Osteoblast (primary cell): ENCODE results near the gene HSH2D. TPM values are rescaled to one million over a fixed set of nuclear protein-coding genes. Genes with fewer than 3 reads are reported as not detected.

Source experiments
- DNase-seq: peaks from one replicate; pipeline ENCODE4 v3.0.0; 2011; ENCODE audit warnings: low spot score, mixed read lengths; ENCODE audit not compliant: insufficient read length; ENCODE audit errors: missing footprints
- H2AFZ ChIP-seq: 2 replicates; pipeline ENCODE4 v1.6.0; 2011; ENCODE audit warnings: mild to moderate bottlenecking, low read length
- H3K27ac ChIP-seq: 2 replicates; pipeline ENCODE4 v1.5.1; 2011; ENCODE audit warnings: mild to moderate bottlenecking, low read depth, low read length, moderate library complexity
- H3K27me3 ChIP-seq: 2 replicates; pipeline ENCODE4 v1.6.0; 2012; ENCODE audit warnings: mild to moderate bottlenecking, control low read depth, inconsistent platforms, low read length, moderate library complexity; ENCODE audit not compliant: insufficient read depth
- H3K36me3 ChIP-seq: 2 replicates; pipeline ENCODE4 v1.5.1; 2011; ENCODE audit warnings: mild to moderate bottlenecking, low read length, control low read depth, moderate library complexity; ENCODE audit not compliant: insufficient read depth
- H3K4me1 ChIP-seq: 2 replicates; pipeline ENCODE4 v1.5.1; 2011; ENCODE audit warnings: mild to moderate bottlenecking, low read length, control low read depth, moderate library complexity; ENCODE audit not compliant: insufficient read depth
- H3K4me2 ChIP-seq: 2 replicates; pipeline ENCODE4 v1.6.0; 2011; ENCODE audit warnings: mild to moderate bottlenecking, low read length; ENCODE audit not compliant: insufficient read depth
- H3K4me3 ChIP-seq: fragments of 200-600 bp; sonication (generic); 3 replicates; pipeline ENCODE4 v1.5.1; 2012; ENCODE audit warnings: mild to moderate bottlenecking, low read length, inconsistent platforms; ENCODE audit not compliant: insufficient read depth
- H3K79me2 ChIP-seq: 2 replicates; pipeline ENCODE4 v1.6.0; 2012; ENCODE audit warnings: mild to moderate bottlenecking, low read length, control low read depth, inconsistent platforms; ENCODE audit not compliant: insufficient read depth
- H3K9me3 ChIP-seq: 2 replicates; pipeline ENCODE4 v1.5.1; 2011; ENCODE audit warnings: low read depth, low read length, control low read depth
- H4K20me1 ChIP-seq: 2 replicates; pipeline ENCODE4 v1.6.0; 2012; ENCODE audit warnings: mild to moderate bottlenecking, low read length, control low read depth; ENCODE audit not compliant: insufficient read depth
- total RNA-seq: library from RNA; depleted of rRNA; stranded (reverse); fragments of >200 nt; gene quantifications from 2 replicates; pipeline ENCODE4 v1.2.3, GENCODE V29; 2012
- TF ChIP-seq, protein P1 (sequence below): IDR thresholded peaks from 2 replicates; pipeline ENCODE4 v1.5.1; 2011; ENCODE audit warnings: mild to moderate bottlenecking, low read depth, low read length, moderate library complexity; ENCODE audit errors: extremely low read depth

The HSH2D gene
- total RNA-seq = 0.36 TPM in 1 of 2 replicates, not detected in the other

DNA sequence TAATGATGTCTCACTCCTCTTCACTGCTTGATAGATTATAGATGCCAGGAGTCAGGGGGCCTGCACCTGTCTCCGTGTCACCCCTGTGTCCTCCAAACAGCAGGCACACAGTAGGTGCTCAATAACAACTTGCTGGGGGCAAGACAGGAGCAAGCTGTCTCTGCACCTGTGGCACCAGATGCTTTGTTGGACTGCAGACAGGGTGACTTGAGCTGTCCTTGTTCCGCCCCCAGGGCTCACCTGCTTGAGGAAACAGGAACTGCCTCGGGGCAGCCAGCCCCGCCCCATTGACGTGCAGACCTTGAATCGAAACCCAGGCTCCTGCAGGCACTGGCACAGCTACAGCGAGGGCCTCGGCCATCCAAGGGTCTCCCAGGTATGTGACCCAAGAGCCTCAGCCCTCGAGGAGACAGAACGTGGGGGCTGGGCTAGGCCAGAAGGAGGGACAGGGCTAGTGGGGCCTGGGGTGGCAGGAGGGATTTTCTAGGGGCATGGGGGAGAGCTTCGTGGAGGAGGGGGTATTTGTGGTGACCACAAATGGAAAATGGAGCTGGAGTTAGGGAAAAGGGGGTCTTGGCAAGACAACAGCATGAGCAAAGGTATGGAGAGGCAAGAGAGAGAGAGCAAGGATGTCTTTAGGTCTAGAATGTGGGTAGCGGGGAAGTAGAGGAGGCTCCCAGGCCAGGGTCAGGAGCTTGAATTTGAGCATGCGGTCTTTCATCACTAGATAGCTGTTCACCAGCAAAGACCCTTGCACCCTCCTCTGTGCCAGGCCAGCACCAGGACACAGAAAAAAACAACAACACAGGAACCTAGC lies at the start of gene HSH2D:
Gene HSH2D (plus strand): TSS at position 287 of the 817 bp plus-strand sequence. CDS start 5,066 bp downstream, outside the sequence.
- TF ChIP-seq, protein P1, sequence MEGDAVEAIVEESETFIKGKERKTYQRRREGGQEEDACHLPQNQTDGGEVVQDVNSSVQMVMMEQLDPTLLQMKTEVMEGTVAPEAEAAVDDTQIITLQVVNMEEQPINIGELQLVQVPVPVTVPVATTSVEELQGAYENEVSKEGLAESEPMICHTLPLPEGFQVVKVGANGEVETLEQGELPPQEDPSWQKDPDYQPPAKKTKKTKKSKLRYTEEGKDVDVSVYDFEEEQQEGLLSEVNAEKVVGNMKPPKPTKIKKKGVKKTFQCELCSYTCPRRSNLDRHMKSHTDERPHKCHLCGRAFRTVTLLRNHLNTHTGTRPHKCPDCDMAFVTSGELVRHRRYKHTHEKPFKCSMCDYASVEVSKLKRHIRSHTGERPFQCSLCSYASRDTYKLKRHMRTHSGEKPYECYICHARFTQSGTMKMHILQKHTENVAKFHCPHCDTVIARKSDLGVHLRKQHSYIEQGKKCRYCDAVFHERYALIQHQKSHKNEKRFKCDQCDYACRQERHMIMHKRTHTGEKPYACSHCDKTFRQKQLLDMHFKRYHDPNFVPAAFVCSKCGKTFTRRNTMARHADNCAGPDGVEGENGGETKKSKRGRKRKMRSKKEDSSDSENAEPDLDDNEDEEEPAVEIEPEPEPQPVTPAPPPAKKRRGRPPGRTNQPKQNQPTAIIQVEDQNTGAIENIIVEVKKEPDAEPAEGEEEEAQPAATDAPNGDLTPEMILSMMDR = no peak

DNA sequence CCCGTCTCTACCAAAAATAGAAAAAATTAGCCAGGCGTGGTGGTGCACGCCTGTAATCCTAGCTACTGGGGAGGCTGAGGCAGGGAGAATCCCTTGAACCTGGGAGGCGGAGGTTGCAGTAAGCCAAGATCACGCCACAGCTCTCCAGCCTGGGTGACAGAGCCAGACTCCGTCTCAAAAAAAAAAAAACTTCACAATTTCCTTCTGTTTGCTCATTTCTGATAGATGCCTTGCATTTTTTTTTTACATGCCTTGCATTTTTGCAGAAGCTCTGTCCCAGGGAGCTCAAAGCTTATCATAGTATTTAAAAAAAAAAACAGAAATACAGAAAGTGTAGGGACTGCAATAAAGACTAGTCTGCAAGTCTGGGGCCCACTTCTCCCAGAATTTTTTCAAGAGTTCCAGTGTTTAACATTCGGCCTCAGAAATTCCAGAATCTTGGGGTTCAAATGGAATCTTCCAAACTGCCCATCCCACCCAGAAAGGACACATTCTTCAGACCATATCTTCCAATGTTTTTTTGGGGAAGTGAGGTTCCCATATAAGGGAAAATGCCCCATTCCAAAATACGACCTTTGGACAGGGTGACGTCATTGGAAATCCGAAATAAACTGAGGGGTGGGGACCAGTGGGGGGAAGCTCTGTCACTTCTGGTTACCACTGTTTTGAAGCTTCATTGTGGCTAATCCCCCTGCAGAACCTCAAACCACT lies 49.0 kb upstream of the HSH2D start:
- H3K27ac ChIP-seq = peak overlapping the region; percentile 67
- H3K4me3 ChIP-seq = no peak overlapping the region
- peak; percentile 26 for DNase-seq
- peaks cover 54% of the 10 kb centered on the region for H3K79me2 ChIP-seq
- TF ChIP-seq, protein P1 = no peak
- peaks cover 27% of the 10 kb centered on the region for H3K4me1 ChIP-seq
- no peak overlapping the region for H3K4me2 ChIP-seq
- no peaks in the 10 kb centered on the region for H3K9me3 ChIP-seq
- peaks cover 98% of the 10 kb centered on the region for H3K36me3 ChIP-seq
- no peaks in the 10 kb centered on the region for H3K27me3 ChIP-seq
- peaks cover 62% of the 10 kb centered on the region for H4K20me1 ChIP-seq
- no peak overlapping the region for H2AFZ ChIP-seq

More for the DNA sequence above, at the start of gene HSH2D:
- Histone ChIP-seq H3K4me1 (no peaks in the 10 kb centered on the region), H3K27ac (no peak within 1 kb of the TSS), H3K9me3 (no peaks in the 10 kb centered on the region), H3K4me3 (no peak within 1 kb of the TSS), H3K27me3 (no peaks in the 10 kb centered on the region), H3K79me2 (no peaks in the 10 kb centered on the region), H3K4me2 (no peak within 1 kb of the TSS), H3K36me3 (no peaks in the 10 kb centered on the region), H4K20me1 (no peaks in the 10 kb centered on the region), H2AFZ (no peak within 1 kb of the TSS)
- DNase-seq = no peak

DNA sequence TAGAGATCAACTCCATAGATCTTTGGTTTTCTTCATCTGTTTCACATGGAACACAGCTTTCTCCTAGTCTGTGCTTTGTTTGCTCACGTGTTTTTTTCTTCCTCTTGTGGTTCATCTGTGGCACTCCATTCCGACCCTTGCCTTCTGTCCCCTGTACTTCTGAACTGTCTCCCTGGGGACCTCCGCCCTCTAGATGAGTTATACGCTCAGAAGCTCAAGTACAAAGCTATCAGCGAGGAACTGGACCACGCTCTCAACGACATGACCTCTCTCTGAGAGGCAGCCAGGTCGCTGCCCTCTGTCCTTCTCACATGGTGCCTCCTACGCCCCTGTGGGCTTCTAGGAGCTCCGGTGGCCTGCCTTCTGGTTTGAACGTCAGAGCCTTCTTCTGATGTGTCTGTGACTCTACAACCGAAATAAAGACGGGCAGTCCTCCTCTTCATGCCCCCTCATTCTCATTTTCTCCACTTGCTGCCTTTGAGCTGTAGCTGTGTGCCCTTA lies 48.4 kb upstream of the HSH2D start:
- no peaks in the 10 kb centered on the region for H3K9me3 ChIP-seq
- peak overlapping the region; percentile 67 for H3K27ac ChIP-seq
- DNase-seq = no peak
- TF ChIP-seq, protein P1 = no peak
- H3K4me1 ChIP-seq = peaks cover 27% of the 10 kb centered on the region
- H3K79me2 ChIP-seq = peaks cover 52% of the 10 kb centered on the region
- H4K20me1 ChIP-seq = peaks cover 62% of the 10 kb centered on the region
- no peak overlapping the region for H3K4me3 ChIP-seq
- no peak overlapping the region for H3K4me2 ChIP-seq
- no peak overlapping the region for H2AFZ ChIP-seq
- H3K36me3 ChIP-seq = peaks cover 98% of the 10 kb centered on the region
- no peaks in the 10 kb centered on the region for H3K27me3 ChIP-seq
